ENCODE results near the gene IPMK.

GRCh38 chr10:58258977-58259692 lies 8.6 kb downstream of the IPMK start:
- TF ChIP-seq POLR2AphosphoS5 (IDR thresholded peaks at IDR 0.05; ENCODE audit: insufficient read depth, low read depth, low read length) (no peak), CTCF (IDR thresholded peaks at IDR 0.05; ENCODE audit: extremely low read depth in 1 of 2, insufficient read depth in 1 of 2, low read depth in 1 of 2, low read length in 2 of 2) (peak; percentile 21 to 24)

Measured in endothelial cell of umbilical vein (primary cell).